ENCODE results near the gene TMEM132C.
"Not testable (repeated sequence)": the region's sequence is repeated elsewhere in the genome, so short reads cannot be mapped to it uniquely, and the experiment has no call there.

Gene TMEM132C

DNA sequence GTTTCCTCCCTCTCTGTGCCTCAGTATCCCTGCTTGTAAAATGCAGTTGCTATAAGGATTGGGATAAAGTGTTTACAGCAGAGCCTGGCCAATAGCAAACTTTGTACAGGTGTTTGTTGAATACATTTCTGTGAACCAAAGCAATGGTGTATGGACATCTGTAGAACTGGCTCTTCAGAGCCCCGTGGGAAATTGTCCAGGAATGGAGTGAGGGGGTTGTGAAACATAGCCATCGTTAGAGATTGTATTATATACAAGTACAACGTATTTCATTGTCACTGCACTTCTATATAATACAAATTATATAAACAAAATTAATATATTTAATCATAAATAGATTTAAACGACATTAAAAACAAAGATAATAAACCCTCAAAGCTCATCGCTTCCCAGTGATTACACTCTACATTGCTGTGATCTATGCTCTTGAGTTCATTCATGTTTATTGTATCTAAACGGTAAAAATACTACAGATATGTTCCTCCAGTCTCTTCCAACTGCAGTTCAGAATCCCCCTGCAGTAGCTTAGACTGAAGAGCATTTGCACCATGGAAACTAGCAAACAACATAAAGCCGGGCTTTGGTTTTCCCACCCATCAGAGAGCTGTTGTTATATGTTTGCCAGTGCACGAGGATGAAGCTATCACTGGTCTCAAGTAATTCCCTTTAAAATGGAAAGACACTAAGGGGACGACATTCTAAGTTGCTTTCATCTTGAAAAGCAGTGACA lies 216.7 kb downstream of the TMEM132C start:
- Mint-ChIP-seq H3K27ac (ENCODE audit: low read depth) (no peak overlapping the region), H3K27me3 (peaks cover 46% of the 10 kb centered on the region), H3K4me1 (no peaks in the 10 kb centered on the region), H3K36me3 (ENCODE audit: insufficient read depth) (no peaks in the 10 kb centered on the region), H3K9me3 (no peaks in the 10 kb centered on the region), H3K4me3 (no peak overlapping the region)
- ATAC-seq (replicated peaks; ENCODE audit: extremely low read depth, poor library complexity, severe bottlenecking) (no peak), DNase-seq (ENCODE audit: low spot score in 2 of 2) (no peak)

DNA sequence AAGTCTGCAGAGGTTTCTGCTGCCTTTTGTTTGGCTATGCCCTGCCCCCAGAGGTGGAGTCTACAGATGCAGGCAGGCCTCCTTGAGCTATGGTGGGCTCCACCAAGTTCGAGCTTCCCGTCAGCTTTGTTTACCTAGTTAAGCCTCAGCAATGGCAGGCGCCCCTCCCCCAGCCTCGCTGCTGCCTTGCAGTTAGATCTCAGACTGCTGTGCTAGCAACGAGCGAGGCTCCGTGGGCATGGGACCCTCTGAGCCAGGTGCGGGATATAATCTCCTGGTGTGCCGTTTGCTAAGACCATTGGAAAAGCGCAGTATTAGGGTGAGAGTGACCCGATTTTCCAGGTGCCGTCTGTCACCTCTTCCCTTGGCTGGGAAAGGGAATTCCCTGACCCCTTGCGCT lies 230.4 kb downstream of the TMEM132C start:
- peaks cover 44% of the 10 kb centered on the region for H3K27me3 Mint-ChIP-seq
- H3K4me3 Mint-ChIP-seq; H3K36me3 Mint-ChIP-seq (ENCODE audit: insufficient read depth); H3K9me3 Mint-ChIP-seq; ATAC-seq (replicated peaks; ENCODE audit: extremely low read depth, poor library complexity, severe bottlenecking); H3K27ac Mint-ChIP-seq (ENCODE audit: low read depth); DNase-seq (ENCODE audit: low spot score in 2 of 2); H3K4me1 Mint-ChIP-seq: not testable (repeated sequence)

DNA sequence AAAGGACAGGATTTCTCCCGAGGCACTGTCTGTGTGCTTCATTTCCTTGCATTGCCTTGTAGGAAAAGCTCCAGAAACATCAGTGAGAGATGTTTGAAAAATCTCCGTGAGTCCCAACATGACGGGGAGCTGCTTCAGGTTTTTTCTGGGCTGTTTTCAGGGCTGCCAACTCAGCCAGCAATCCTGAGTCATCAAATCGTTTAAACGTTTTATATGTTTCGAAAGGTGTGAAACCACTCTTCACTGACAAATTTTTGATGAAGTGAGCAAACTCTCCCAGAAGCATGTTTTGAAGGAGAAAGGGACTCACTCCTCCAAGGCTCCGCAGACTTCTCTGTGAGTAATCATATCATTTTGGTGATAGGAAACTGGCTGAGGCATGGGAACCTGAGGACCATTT lies 240.5 kb downstream of the TMEM132C start:
- DNase-seq (ENCODE audit: low spot score in 2 of 2) (no peak), ATAC-seq (replicated peaks; ENCODE audit: extremely low read depth, poor library complexity, severe bottlenecking) (no peak)
- no peak overlapping the region for H3K27ac Mint-ChIP-seq (ENCODE audit: low read depth)
- no peaks in the 10 kb centered on the region for H3K4me1 Mint-ChIP-seq
- H3K9me3 Mint-ChIP-seq = no peaks in the 10 kb centered on the region
- no peak overlapping the region for H3K4me3 Mint-ChIP-seq
- no peaks in the 10 kb centered on the region for H3K36me3 Mint-ChIP-seq (ENCODE audit: insufficient read depth)
- peaks cover 11% of the 10 kb centered on the region for H3K27me3 Mint-ChIP-seq

DNA sequence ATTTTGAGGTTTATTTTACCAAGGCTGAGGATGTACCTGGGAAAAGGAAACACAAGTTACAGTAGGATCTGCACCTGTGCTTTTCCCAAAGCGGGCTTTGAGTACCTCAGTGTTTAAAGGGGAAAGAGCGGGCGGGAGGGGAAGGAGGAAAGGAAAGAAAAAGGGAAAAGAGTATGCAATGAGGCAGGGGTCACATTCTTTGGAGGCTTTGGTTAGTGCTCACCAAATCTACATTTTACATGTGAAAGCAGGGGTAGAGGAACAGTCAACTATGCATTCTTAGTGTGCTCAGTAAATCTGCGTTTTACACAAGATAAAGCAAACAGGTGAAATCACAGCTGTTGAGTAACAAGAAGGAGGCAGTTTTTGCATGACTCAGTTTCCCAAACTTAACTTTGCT lies 242.2 kb downstream of the TMEM132C start:
- no peak for ATAC-seq (replicated peaks; ENCODE audit: extremely low read depth, poor library complexity, severe bottlenecking)

DNA sequence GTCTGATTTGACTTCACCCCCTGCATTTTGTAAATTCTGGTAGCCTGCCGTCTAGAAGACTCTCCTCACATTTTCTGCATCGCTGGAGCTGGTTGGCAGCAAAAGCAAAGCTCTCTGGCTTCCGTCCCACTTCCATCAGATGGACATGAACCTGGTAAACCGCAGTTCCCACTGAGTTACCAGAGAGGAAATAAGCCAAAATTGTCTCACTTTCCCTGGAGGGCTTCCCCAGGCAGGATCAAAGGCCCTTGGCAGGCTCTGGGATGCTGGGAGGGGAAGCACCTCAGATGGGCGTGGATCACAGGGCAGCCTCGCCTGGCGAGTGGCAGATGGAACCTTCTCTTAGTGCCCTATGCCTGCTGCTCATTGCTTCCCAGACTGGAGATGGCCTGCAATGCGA lies 243.5 kb downstream of the TMEM132C start:
- Mint-ChIP-seq H3K4me1 (no peaks in the 10 kb centered on the region), H3K4me3 (no peak overlapping the region), H3K36me3 (ENCODE audit: insufficient read depth) (no peaks in the 10 kb centered on the region), H3K9me3 (no peaks in the 10 kb centered on the region), H3K27ac (ENCODE audit: low read depth) (no peak overlapping the region), H3K27me3 (peaks cover 11% of the 10 kb centered on the region)
- DNase-seq (ENCODE audit: low spot score in 2 of 2) (no peak), ATAC-seq (replicated peaks; ENCODE audit: extremely low read depth, poor library complexity, severe bottlenecking) (no peak)

More for the DNA sequence above, 242.2 kb downstream of the TMEM132C start:
- no peaks in the 10 kb centered on the region for H3K4me1 Mint-ChIP-seq
- peaks cover 11% of the 10 kb centered on the region for H3K27me3 Mint-ChIP-seq
- no peak overlapping the region for H3K27ac Mint-ChIP-seq (ENCODE audit: low read depth)
- no peak for DNase-seq (ENCODE audit: low spot score in 2 of 2)
- no peak overlapping the region for H3K4me3 Mint-ChIP-seq
- no peaks in the 10 kb centered on the region for H3K36me3 Mint-ChIP-seq (ENCODE audit: insufficient read depth)
- no peaks in the 10 kb centered on the region for H3K9me3 Mint-ChIP-seq

DNA sequence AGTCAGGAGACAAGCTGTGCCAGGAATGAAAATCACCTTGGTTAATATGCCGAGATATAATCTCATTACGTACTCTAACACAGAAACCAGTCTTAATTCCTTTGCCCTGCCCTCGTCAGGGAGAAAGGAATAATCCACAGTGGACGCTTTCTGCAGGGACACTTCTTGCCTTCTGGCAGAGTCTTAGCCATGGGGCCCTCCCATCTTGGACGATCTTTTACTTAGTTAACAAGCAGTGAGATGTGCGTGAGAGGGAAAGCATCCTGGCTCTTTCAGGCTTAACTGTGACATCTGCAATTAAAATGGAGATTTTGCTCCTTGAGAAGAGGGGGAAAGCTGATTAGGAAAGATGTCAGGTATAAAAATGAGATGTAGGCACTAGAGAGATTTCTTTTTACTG lies 246.4 kb downstream of the TMEM132C start:
- ATAC-seq (replicated peaks; ENCODE audit: extremely low read depth, poor library complexity, severe bottlenecking) (no peak), DNase-seq (ENCODE audit: low spot score in 2 of 2) (no peak)
- Mint-ChIP-seq H3K4me3 (no peak overlapping the region), H3K27me3 (peaks cover 9% of the 10 kb centered on the region), H3K9me3 (no peaks in the 10 kb centered on the region), H3K27ac (ENCODE audit: low read depth) (no peak overlapping the region), H3K36me3 (ENCODE audit: insufficient read depth) (no peaks in the 10 kb centered on the region), H3K4me1 (no peaks in the 10 kb centered on the region)

DNA sequence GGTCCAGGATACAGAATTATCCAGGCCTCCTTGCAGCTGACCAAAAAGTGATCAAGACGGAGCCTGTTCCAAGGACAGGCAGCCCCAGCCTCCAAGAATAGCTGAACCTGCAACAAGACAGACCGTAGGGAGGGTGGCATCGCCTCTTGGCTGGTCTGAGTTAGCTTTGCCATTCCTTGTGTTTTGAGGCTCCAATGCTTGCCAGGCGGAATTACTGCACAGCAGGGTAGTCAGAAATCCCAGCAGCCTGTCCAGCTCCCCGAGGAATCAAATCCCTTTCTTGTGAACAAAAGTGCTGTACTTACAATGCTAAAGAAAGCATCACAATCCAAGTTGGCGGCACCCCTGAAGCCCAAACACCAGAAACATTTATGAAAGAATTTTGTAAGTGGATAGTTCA lies 246.9 kb downstream of the TMEM132C start:
- Mint-ChIP-seq H3K4me3 (no peak overlapping the region), H3K27me3 (peaks cover 4% of the 10 kb centered on the region), H3K36me3 (ENCODE audit: insufficient read depth) (no peaks in the 10 kb centered on the region), H3K4me1 (no peaks in the 10 kb centered on the region), H3K27ac (ENCODE audit: low read depth) (no peak overlapping the region), H3K9me3 (no peaks in the 10 kb centered on the region)
- ATAC-seq (replicated peaks; ENCODE audit: extremely low read depth, poor library complexity, severe bottlenecking) (no peak), DNase-seq (ENCODE audit: low spot score in 2 of 2) (no peak)

DNA sequence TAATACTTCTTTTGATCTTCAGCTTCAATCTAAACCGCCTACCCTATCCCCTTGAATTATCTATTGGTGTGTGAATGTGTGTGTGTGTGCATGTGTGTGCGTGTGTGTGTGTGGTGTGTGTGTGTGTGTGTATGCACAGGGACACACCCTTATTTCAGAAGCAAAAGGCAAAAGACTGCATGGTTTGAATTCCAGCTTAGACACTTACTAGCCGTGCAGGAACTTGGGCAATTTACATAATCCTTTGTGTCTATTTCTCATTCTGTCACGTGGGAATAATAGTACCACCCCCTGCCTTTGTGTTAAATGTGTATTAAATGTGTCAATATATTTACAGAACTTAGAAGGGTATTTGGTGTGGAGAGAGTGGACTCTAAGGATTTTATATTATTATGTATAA lies 251.7 kb downstream of the TMEM132C start:
- DNase-seq (ENCODE audit: low spot score in 2 of 2) (no peak), ATAC-seq (replicated peaks; ENCODE audit: extremely low read depth, poor library complexity, severe bottlenecking) (no peak)
- Mint-ChIP-seq H3K36me3 (ENCODE audit: insufficient read depth) (no peaks in the 10 kb centered on the region), H3K4me1 (no peaks in the 10 kb centered on the region), H3K27me3 (peaks cover 26% of the 10 kb centered on the region), H3K4me3 (no peak overlapping the region), H3K27ac (ENCODE audit: low read depth) (no peak overlapping the region), H3K9me3 (no peaks in the 10 kb centered on the region)

DNA sequence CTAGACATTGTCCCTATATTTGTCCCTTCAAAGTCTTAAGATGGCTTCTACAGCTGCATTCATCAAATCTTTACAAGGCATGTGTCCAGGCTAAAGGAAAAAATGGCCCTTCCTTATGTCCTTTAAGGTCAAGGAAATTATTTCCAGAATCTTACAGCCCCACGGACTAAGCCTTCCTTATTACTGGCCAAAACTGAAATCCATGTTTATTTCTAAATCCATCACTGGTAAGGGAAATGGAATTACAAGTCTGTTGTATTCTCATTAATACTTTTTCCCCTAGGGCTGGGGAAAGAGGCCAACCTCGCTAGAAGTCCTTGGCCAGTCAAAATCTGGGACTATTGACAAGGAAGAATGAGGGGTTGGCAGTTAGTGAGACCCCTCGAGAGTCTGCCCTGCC lies 252.5 kb downstream of the TMEM132C start:
- H3K36me3 Mint-ChIP-seq (ENCODE audit: insufficient read depth) = no peaks in the 10 kb centered on the region
- peaks cover 26% of the 10 kb centered on the region for H3K27me3 Mint-ChIP-seq
- H3K27ac Mint-ChIP-seq (ENCODE audit: low read depth) = no peak overlapping the region
- H3K4me3 Mint-ChIP-seq = no peak overlapping the region
- no peak for ATAC-seq (replicated peaks; ENCODE audit: extremely low read depth, poor library complexity, severe bottlenecking)
- H3K4me1 Mint-ChIP-seq = no peaks in the 10 kb centered on the region
- no peak for DNase-seq (ENCODE audit: low spot score in 2 of 2)
- no peaks in the 10 kb centered on the region for H3K9me3 Mint-ChIP-seq

DNA sequence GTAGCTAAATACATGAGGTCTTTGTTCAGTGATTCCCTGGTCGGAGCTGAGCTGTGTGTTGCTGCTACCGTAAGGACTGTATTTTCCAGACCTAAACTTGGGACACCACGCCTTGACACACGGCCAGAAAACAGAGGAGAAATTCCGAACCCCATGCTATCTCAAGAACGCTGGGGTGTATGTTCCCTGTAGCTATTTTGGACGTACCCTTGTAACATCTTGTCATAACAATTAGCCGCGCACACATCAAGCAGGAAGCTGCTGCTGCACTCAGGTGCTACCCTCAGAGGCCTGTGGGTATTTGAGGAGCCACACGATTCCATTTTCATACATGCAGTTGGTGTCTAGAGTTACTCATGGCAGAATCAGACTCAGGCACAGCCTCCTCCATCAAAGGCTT lies 255.0 kb downstream of the TMEM132C start:
- Mint-ChIP-seq H3K9me3 (no peaks in the 10 kb centered on the region), H3K27ac (ENCODE audit: low read depth) (no peak overlapping the region), H3K27me3 (peaks cover 26% of the 10 kb centered on the region), H3K4me1 (no peaks in the 10 kb centered on the region), H3K36me3 (ENCODE audit: insufficient read depth) (peaks cover 3% of the 10 kb centered on the region), H3K4me3 (no peak overlapping the region)
- ATAC-seq (replicated peaks; ENCODE audit: extremely low read depth, poor library complexity, severe bottlenecking) (no peak), DNase-seq (ENCODE audit: low spot score in 2 of 2) (no peak)

DNA sequence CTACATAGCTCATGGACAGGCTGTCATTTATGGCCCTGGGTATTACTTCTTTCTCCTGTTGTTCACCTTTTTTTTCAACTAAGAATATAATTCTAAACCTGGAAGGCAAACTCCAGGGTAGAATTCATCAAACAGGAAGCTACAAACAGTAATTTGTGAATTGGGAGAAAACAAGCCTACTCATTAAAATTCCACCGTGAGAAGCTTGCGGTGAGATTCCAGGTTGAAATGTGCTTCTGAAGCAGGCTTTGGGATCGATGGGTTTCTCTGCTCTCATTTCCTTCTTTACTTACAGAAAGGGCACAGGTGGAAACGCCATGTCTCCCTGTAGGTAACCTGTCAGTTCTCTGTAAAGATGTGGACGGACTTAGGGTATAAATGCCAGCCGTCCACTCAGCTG lies 257.5 kb downstream of the TMEM132C start:
- Mint-ChIP-seq H3K9me3 (no peaks in the 10 kb centered on the region), H3K4me1 (no peaks in the 10 kb centered on the region), H3K27me3 (peaks cover 26% of the 10 kb centered on the region), H3K36me3 (ENCODE audit: insufficient read depth) (peaks cover 3% of the 10 kb centered on the region), H3K4me3 (no peak overlapping the region), H3K27ac (ENCODE audit: low read depth) (no peak overlapping the region)
- DNase-seq (ENCODE audit: low spot score in 2 of 2) = no peak
- no peak for ATAC-seq (replicated peaks; ENCODE audit: extremely low read depth, poor library complexity, severe bottlenecking)

DNA sequence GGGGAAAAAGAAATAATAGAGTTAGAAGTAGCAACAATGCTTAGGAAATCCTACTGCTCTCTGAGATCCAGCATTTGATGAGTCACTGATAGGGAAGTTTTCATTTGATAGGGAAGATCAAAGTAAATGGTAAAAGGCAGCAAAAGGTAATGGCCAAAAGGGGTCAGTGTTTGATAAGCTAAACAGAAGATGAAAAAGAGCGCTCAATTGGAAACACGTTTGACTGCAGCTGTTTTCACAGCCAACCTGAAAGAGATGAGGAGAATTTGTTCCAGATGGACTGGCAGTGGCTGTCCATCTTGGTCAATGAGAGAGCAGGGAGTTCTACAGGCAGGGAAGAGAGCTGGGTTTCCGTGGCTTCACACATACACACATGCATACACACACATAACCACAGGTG lies 264.2 kb downstream of the TMEM132C start:
- no peaks in the 10 kb centered on the region for H3K9me3 Mint-ChIP-seq
- DNase-seq (ENCODE audit: low spot score in 2 of 2) (no peak), ATAC-seq (replicated peaks; ENCODE audit: extremely low read depth, poor library complexity, severe bottlenecking) (no peak)
- H3K4me3 Mint-ChIP-seq = no peak overlapping the region
- peaks cover 2% of the 10 kb centered on the region for H3K36me3 Mint-ChIP-seq (ENCODE audit: insufficient read depth)
- peaks cover 21% of the 10 kb centered on the region for H3K4me1 Mint-ChIP-seq
- no peak overlapping the region for H3K27ac Mint-ChIP-seq (ENCODE audit: low read depth)
- peaks cover 6% of the 10 kb centered on the region for H3K27me3 Mint-ChIP-seq

DNA sequence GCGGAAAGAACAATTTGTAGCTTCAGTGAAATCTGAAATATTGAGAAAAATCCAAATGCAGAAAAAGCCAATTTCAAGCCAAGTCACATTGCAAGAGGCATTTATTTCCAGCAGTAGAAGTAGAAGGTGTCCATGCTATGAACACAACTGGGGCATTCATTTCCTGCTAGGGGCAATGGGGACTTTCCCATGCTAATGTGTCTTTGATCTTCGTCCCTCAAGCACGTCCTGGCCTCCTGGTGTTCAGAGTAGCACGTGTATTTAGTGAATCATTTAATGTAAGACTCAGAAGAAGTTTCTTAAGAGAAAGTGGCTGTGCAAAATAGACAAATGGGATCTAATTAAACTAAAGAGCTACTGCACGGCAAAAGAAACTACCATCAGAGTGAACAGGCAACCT lies 267.9 kb downstream of the TMEM132C start:
- peaks cover 2% of the 10 kb centered on the region for H3K36me3 Mint-ChIP-seq (ENCODE audit: insufficient read depth)
- peaks cover 6% of the 10 kb centered on the region for H3K27me3 Mint-ChIP-seq
- peak overlapping the region; percentile 23 for H3K27ac Mint-ChIP-seq (ENCODE audit: low read depth)
- H3K9me3 Mint-ChIP-seq = no peaks in the 10 kb centered on the region
- ATAC-seq (replicated peaks; ENCODE audit: extremely low read depth, poor library complexity, severe bottlenecking) = peak; percentile 58
- DNase-seq (ENCODE audit: low spot score in 2 of 2) = no peak
- H3K4me1 Mint-ChIP-seq = peaks cover 21% of the 10 kb centered on the region
- H3K4me3 Mint-ChIP-seq = peak overlapping the region; percentile 16

All from central memory CD8-positive, alpha-beta T cell (primary cell).